Ramos (cell line): ENCODE results near the gene RPS6KA1.
"Not testable (repeated sequence)": the region's sequence is repeated elsewhere in the genome, so short reads cannot be mapped to it uniquely, and the experiment has no call there.

Experiments
- in situ Hi-C: fragments of 300-500 bp; cut with MboI; formaldehyde crosslinking; loops from one replicate; pipeline ENCODE4 v1.14.3; 2022; ENCODE audit warnings: low sequenced_read_pairs; ENCODE audit not compliant: unreplicated experiment

RPS6KA1 gene

DNA sequence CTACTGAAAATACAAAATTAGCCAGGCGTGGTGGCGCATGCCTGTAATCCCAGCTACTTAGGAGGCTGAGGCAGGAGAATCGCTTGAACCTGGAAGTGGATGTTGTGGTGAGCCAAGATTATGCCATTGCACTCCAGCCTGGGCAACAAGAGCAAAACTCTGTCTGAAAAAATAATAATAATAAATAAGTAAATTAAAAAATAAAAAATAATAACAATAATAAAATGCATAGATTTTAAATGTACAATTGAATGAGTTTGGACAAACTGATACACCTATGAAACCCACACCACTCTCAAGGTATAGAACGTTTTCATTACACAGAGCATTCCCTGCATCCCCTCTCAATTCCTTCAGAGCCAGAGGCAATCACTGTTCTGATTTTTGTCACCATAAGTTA, 55.0 kb downstream of the RPS6KA1 start:
- in situ Hi-C loops, result not testable (repeated sequence)

DNA sequence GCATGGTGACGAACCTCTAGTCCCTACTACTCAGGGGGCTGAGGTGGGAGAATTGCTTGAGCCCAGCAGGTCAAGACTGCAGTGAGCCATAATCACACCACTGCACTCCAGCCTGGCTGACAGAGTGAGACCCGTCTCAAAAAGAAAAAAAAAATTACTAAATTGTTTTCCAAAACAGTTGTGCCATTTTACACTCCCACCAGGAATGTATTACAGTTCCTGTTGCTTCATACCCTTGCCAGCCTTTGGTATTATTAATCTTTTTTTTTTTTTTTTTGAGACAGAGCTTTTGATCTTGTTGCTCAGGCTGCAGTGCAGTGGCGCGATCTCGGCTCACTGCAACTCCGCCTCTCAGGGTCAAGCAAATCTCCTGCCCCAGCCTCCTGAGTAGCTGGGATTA, 55.9 kb downstream of the RPS6KA1 start:
- in situ Hi-C loops, result no loop called here

DNA sequence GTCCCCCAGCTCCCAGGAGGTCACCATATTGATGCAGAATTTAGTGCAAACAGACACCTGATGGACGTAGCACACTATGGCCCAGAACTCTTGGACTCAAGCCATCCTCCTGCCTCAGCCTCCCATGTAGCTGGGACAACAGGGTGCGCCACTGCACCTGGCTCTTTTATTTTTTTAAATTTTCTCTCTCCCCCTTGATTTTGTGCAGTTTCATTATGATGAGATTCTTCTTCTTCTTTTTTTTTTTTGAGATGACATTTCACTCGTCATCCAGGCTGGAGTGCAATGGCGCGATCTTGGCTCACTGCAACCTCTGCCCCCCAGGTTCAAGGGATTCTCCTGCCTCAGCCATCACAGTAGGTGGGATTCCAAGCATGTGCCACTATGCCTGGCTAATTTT, 63.8 kb downstream of the RPS6KA1 start:
- in situ Hi-C loops, result loop anchor here (5.0 kb wide), 1 partner anchor 204 kb away; no protein-coding TSS in a partner anchor

DNA sequence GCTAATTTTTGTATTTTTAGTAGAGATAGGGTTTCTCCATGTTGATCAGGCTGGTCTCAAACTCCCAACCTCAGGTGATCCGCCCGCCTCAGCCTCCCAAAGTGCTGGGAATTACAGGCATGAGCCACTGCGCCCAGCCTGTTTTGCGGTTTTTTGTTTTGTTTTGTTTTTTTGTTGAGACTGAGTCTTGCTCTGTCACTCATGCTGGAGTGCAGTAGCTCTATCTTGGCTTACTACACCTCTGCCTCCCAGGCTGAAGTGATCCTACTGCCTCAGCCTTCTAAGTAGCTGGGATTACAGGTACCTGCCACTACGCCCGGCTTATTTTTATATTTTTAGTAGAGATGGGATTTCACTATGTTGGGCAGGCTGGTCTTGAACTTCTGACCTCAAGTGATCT, 65.0 kb downstream of the RPS6KA1 start:
- in situ Hi-C loops, result loop anchor here (5.0 kb wide), 1 partner anchor 203 kb away; no protein-coding TSS in a partner anchor

DNA sequence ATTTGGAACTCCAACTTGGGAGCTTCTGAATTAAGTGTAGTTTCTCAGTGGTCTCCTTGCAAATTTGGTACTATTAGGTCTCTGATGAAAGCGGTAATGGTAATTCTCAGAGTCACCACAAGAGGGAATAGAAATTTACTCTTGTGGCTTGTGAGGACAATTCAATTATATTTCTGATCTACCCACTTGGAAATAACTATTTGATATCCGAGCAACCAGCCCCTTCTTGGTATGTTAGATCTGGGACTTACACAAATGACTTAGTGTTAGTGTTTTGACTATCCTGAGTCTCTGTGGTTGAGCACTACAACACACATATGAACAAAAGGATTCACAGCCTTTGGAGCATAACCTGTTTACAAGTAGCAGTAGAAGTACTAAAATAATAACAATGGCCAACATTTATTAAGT, 68.1 kb downstream of the RPS6KA1 start:
- in situ Hi-C loops, result no loop called here

DNA sequence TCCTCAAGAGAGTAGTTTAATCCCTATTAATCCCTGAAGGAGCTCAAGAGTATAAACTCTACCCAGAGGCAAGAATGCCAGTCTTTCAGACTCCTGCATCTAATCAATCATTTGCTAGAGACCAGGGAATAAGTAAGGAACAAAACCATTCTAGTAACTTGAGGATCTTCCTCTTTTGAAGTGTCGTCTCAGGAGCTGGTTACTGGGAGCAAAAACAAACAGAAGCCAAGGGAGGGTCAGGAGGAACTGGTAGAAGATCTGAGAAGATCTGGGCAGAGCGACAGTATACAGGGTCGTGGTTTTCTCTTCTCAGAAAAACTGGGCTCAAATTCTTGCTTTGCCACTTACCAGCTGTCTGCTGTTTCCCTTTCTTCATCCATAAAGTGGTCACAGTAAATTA, 69.3 kb downstream of the RPS6KA1 start:
- in situ Hi-C loops, result no loop called here

DNA sequence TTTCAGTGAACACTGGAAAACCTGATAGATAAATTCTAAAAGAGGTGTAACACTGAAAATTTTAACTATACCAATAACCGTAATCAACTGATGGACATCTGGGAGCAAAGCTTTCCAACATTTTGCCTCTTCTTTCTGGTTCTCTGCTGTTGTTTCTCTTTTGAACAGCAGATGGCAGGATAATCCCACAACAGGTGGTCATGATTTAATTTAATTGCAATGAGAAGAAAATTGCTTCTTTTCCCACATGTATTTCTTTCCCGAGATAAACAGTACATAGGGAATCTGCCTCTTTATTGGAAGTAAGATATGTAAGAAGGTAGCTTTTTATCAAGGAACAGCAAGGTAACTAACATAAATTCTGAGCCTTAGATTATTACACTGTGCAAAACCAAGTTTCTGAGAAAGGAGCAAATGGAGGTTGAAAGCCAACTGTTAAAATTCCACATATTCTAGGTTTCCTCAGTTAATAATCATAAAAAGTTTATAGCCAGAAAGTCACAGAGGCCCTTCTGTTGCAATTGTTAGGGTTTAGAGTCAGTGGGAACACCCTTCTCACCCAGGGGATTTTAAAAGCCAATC, 72.9 kb downstream of the RPS6KA1 start:
- in situ Hi-C loops, result no loop called here

DNA sequence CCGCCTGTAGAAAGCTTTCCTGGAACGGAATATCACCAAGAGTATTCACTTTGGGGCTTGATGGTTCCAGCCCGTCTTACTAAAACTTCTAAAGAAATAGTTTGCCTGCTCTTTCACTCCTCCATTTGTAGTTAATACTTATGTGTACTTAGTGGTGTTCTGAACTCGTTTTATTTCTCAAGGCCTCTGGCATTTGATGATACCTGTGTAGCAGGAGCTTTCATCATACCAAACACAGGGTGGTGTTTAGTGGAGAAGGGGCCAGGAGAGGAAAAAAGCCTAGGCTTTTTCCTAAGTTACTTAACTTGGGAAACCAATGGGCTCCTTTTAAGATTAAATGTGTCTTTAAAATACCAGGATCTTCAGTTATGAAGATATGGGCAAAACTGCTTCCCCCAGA, 74.3 kb downstream of the RPS6KA1 start:
- in situ Hi-C loops, result no loop called here

DNA sequence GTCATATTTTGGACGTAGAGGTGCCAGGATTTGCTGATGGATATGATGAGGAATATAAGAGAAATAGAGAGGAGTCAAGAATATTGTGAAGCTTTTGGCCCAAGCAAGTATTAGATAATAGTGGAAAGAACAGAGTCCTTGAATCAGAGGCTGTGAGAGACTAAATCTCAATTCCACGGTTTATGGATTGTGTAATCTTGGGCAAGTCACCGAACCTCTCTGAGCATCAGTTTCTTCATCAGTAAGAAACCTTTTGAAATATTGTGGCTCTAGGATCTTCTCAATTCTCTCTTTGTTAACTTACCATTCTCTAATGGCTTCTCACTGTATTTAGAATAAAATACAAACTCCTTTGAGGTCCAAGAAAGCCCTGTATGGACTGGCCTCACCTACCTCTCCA, 77.6 kb downstream of the RPS6KA1 start:
- in situ Hi-C loops, result no loop called here

DNA sequence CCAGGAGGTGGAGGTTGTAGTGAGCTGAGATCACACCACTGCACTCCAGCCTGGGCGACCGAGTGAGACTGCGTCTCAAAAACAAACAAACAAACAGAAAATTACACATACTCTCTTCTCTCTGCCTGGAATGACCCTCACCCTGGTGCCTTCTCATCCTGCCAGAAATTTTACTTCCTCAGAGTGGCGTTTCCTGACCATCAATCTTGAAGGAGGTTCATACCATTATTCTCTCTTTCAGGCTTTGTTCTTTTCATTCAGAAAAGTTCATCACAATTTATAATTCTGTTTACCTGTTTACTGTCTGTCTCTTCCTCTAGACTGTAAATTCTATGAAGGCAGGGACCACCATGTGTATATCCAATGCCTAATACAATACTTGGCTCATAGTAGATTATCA, 79.3 kb downstream of the RPS6KA1 start:
- in situ Hi-C loops, result no loop called here

DNA sequence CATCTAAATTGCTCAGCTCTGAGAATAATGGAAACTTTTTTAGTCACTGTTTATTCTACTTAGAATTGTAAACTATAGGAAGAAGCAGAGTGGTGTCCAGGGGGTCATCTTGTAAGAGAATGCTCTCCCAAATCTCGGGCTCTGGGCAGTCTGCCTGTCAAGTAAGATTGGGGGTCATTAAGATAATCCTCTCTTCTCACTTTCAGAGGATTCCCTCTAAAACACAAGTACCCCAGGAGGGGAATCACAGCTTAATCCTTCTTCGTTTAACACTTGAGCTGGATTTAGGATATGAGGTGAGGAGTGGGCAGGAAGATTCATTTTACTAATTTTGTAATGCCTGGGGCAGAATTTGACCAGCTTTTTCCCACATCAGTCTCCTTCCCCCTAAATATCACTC, 81.2 kb downstream of the RPS6KA1 start:
- in situ Hi-C loops, result no loop called here

DNA sequence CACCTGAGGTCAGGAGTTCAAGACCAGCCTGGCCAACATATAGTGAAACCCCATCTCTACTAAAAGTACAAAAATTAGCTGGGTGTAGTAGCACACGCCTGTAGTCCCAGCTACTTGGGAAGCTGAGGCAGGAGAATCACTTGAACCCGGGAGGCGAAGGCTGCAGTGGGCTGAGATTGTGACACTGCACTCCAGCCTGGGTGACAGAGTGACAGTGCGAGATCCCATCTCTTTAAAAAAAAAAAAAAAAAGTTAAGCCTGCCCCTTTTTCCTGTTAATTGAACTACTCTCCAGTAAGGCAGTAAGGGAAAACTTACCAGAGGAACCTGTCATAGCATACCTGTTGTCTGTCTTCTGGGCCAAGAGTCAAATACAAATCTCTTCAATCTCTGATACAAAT, 83.1 kb downstream of the RPS6KA1 start:
- in situ Hi-C loops, result not testable (repeated sequence)

DNA sequence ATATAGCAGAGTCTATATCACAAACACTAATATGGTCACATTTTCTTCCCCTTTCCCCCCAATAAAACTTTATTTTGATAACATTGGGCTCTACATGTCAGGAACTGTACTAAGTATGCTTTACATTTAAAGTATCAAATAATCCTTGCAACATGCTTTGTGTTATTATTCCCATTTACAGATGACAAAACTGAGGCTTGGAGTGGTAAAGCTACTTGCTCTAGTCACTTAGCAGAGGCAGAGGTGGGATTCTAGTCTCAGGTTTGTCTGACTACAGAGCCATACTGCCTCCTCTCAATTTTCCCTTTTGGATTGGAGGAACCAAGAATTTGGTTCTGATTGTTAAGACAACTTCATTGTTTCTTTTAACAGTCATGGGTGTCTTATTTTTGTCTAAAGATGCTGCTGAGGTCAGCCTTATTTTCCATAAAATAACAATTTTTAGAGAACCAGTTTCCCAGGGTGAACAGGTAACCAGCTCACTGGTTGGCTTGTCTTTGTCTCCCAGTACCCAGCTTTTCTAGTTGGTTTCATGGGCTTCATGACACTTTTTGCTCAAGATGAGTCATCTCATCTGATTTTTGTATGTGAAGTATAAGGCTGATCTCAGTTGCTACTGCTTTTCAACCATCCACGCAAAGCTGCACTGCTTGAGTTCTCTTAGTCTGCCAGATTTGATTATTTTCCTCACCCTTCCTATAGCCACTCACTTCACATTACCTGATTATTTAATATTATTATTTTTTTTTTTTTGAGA, 85.3 kb downstream of the RPS6KA1 start:
- in situ Hi-C loops, result no loop called here

DNA sequence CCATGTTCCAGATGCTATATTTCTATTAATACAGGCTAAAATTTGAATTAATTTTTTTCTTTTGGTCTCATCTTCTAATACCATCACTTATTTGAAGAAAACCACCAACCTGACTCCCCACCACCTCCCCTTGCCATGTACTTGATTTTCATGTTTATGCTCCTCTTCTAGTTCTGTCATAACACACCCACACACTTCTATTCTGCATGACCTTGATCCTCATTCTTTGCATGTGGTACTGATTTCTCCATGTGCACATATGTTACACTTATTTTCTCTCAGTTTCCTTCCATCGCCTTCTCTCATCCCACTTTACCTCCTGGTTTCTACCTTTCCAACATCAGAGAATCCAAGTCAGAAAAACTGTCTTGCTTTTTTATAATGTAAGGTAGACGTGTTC, 87.3 kb downstream of the RPS6KA1 start:
- in situ Hi-C loops, result no loop called here

DNA sequence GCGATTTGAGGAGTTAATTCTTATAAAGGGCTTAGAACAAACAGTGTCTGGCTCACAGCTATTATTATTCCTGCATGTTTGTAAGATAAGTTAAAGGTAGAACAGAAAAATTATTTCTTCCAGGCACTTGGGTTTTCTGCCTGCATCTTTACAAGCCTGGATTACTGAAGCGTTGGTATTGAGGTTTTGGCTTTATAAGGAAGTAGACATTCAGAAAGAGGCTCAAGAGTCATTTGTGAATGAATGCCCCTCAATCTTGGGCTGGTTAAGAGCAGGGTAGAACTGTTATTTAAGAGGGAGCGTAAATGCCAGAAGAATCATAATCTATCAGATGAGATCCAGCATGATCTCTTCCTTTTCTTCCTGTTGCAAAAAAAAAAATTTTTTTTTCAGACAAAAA, 89.0 kb downstream of the RPS6KA1 start:
- in situ Hi-C loops, result no loop called here
